Psoas muscle (tissue), 8 donors: Measurements from ENCODE around the gene SHC3. TPM values are rescaled to one million over a fixed set of nuclear protein-coding genes. Genes with fewer than 3 reads are reported as not detected.

Source experiments
- ATAC-seq, 4 donors: fragments of 200-7000 bp; cut with Tn5 transposase; one replicate each; pipeline ENCODE4 v1.9.1; 2020; ENCODE audit warnings: moderate library complexity in 3 of 4, mild to moderate bottlenecking in 2 of 4
- DNase-seq, 2 donors: peaks; one replicate each; pipeline ENCODE4 v3.0.0-alpha.2; 2020
- H3K27ac ChIP-seq: fragments of 200-600 bp; one replicate; pipeline ENCODE4 v1.8.0; 2022
- H3K27me3 ChIP-seq, 3 donors: fragments of 200-600 bp in 1 of 3; one replicate each; pipeline versions ENCODE4 v1.6.1 to v1.8.0; 2013 to 2022; ENCODE audit warnings: low read length in 2 of 3, mild to moderate bottlenecking in 2 of 3, moderate library complexity in 1 of 3; ENCODE audit not compliant: insufficient read depth in 3 of 3
- H3K36me3 ChIP-seq, 2 donors: fragments of 200-600 bp in 1 of 2; one replicate each; pipeline versions ENCODE4 v1.6.1 to v1.8.0; 2013 to 2022; ENCODE audit warnings: low read depth in 1 of 2, mild to moderate bottlenecking in 1 of 2, moderate library complexity in 1 of 2; ENCODE audit not compliant: insufficient read depth in 1 of 2
- H3K4me1 ChIP-seq: fragments of 200-600 bp; one replicate; pipeline ENCODE4 v1.8.0; 2022
- H3K4me3 ChIP-seq: fragments of 200-600 bp; one replicate; pipeline ENCODE4 v1.8.0; 2022; ENCODE audit warnings: mild to moderate bottlenecking
- H3K9me3 ChIP-seq: fragments of 200-600 bp; one replicate; pipeline ENCODE4 v1.8.0; 2022
- CTCF ChIP-seq: fragments of 200-600 bp; IDR thresholded peaks from one replicate; pipeline ENCODE4 v1.8.0; 2022; ENCODE audit warnings: antibody characterized with exemption
- WGBS, 3 donors: extraction: QIAGEN DNeasy Blood & Tissue Kit; methylation state at CpG; one replicate each; pipeline versions ENCODE4 v1.1.6 to v1.1.7; 2013; 5-methylcytosine and 5-hydroxymethylcytosine counted together
- intact Hi-C, 2 donors: fragments of 100-400 bp; cut with DNase I; formaldehyde crosslinking; loops; one replicate each; pipeline versions ENCODE4 v1.11.0 to v1.14.2; 2022
- polyA plus RNA-seq, 3 donors: library from polyadenylated mRNA; stranded (reverse); fragments of 200-250 nt; gene quantifications; one replicate each; pipeline ENCODE4 v1.2.3, GENCODE V29; 2013
- total RNA-seq, 4 donors: library from RNA; stranded (reverse); fragmentation: NEBNext Ultra II Directional in 2 of 4; extraction: Animal tissue kit (Norgen Biotek cat#: 25700) in 2 of 4; gene quantifications; one replicate each; pipeline versions ENCODE4 v1.2.1 to v1.2.4, GENCODE V29; 2021 to 2023
- donor health status: healthy with polysubstance abuse.
- donor health status: DM: no; HTN: no; CAD: no; lungs with moderate emphysema.
- donor health status: Bipolar disorder and iron deficiency.
- donor health status: healthy.
- donor health status: DM: yes; HTN: yes; CAD: no.
- donor health status: DM: no; HTN: no; CAD: no.
- donor health status: DM: no; HTN: no; CAD: no.
- donor health status: DM: yes; HTN: yes; CAD: no.

SHC3 gene
- total and polyA plus RNA-seq, 7 donors, result 0.04 to 0.71 (median 0.20) TPM

GRCh38 chr9:89047667-89048066 is 131.0 kb downstream of the SHC3 start:
- H3K9me3 ChIP-seq, result no peaks in the 10 kb centered on the region
- WGBS, 3 donors, result 75 to 90% (median 89%) methylated on average over 4 of the region's 4 CpGs
- H3K27me3 ChIP-seq, result no peaks in the 10 kb centered on the region

GRCh38 chr9:89046832-89047231 is 131.8 kb downstream of the SHC3 start:
- H3K9me3 ChIP-seq, result no peaks in the 10 kb centered on the region
- H3K36me3 ChIP-seq, result no peaks in the 10 kb centered on the region
- H3K27ac ChIP-seq, result no peak overlapping the region
- H3K4me1 ChIP-seq, result no peaks in the 10 kb centered on the region
- WGBS, 3 donors, result 48 to 56% (median 54%) methylated on average over 2 of the region's 2 CpGs
- TF ChIP-seq CTCF, result no peak
- no peak for ATAC-seq
- no peak for DNase-seq
- no peaks in the 10 kb centered on the region for H3K27me3 ChIP-seq
- H3K4me3 ChIP-seq, result no peak overlapping the region
- intact Hi-C loops, result no loop called here

More at GRCh38 chr9:89047667-89048066, 131.0 kb downstream of the SHC3 start:
- Histone ChIP-seq H3K4me1 (no peaks in the 10 kb centered on the region), H3K27ac (no peak overlapping the region), H3K4me3 (no peak overlapping the region), H3K36me3 (no peaks in the 10 kb centered on the region)
- ATAC-seq (no peak), DNase-seq (no peak)
- no peak for TF ChIP-seq CTCF
- intact Hi-C loops, result no loop called here

GRCh38 chr9:89044881-89045280 is 133.7 kb downstream of the SHC3 start:
- Histone ChIP-seq H3K27me3 (no peaks in the 10 kb centered on the region), H3K4me1 (no peaks in the 10 kb centered on the region), H3K36me3 (no peaks in the 10 kb centered on the region), H3K9me3 (no peaks in the 10 kb centered on the region), H3K27ac (no peak overlapping the region), H3K4me3 (no peak overlapping the region)
- 88 to 94% (median 90%) methylated on average over 4 of the region's 4 CpGs for WGBS, 3 donors
- intact Hi-C loops, result no loop called here
- TF ChIP-seq CTCF, result no peak
- DNase-seq (no peak), ATAC-seq (no peak)

GRCh38 chr9:89044104-89044503 is 134.5 kb downstream of the SHC3 start:
- Histone ChIP-seq H3K27ac (no peak overlapping the region), H3K27me3 (no peaks in the 10 kb centered on the region), H3K9me3 (no peaks in the 10 kb centered on the region), H3K4me1 (no peaks in the 10 kb centered on the region), H3K36me3 (no peaks in the 10 kb centered on the region), H3K4me3 (no peak overlapping the region)
- 85 to 89% (median 88%) methylated on average over 2 of the region's 2 CpGs for WGBS, 3 donors
- DNase-seq (no peak), ATAC-seq (no peak)
- TF ChIP-seq CTCF, result no peak
- intact Hi-C loops, result no loop called here

GRCh38 chr9:89042984-89043383 is 135.6 kb downstream of the SHC3 start:
- ATAC-seq, result no peak
- TF ChIP-seq CTCF, result no peak
- DNase-seq, result no peak
- H3K27me3 ChIP-seq, result no peaks in the 10 kb centered on the region
- no peak overlapping the region for H3K27ac ChIP-seq
- no peaks in the 10 kb centered on the region for H3K36me3 ChIP-seq
- intact Hi-C loops, result no loop called here
- no peaks in the 10 kb centered on the region for H3K4me1 ChIP-seq
- 90 to 92% (median 91%) methylated on average over 9 of the region's 9 CpGs for WGBS, 3 donors
- H3K4me3 ChIP-seq, result no peak overlapping the region
- H3K9me3 ChIP-seq, result no peaks in the 10 kb centered on the region
